Activated CD8-positive, alpha-beta memory T cell treated with anti-CD3 and anti-CD28 coated beads for 48 hours (primary cell): ENCODE measurements around the gene GTF2F2.

ENCODE experiments used
- DNase-seq, 3 experiments: peaks; one replicate each; pipeline ENCODE4 v3.0.0-alpha.2; 2020; ENCODE audit warnings: low read depth in 2 of 3, low spot score in 2 of 3

GTF2F2 gene

DNA sequence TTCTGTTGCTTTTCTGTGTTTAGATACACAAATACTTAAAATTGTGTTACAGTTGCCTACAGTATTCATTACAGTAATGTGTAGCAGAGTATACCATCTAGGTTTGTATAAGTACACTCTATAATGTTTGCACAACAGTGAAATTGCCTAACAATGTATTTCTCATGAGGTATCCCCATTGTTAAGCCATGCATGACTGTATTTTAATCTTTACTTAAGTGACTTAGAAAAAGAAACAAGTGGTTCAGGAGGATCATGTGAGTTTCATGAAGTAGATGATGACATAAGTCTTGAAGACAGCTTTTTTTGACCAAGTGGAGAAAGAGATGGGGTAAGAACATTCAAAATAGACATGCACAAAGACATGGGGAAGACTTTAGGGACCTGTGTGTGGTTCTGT is 88.9 kb downstream of the GTF2F2 start:
- no peak for DNase-seq

DNA sequence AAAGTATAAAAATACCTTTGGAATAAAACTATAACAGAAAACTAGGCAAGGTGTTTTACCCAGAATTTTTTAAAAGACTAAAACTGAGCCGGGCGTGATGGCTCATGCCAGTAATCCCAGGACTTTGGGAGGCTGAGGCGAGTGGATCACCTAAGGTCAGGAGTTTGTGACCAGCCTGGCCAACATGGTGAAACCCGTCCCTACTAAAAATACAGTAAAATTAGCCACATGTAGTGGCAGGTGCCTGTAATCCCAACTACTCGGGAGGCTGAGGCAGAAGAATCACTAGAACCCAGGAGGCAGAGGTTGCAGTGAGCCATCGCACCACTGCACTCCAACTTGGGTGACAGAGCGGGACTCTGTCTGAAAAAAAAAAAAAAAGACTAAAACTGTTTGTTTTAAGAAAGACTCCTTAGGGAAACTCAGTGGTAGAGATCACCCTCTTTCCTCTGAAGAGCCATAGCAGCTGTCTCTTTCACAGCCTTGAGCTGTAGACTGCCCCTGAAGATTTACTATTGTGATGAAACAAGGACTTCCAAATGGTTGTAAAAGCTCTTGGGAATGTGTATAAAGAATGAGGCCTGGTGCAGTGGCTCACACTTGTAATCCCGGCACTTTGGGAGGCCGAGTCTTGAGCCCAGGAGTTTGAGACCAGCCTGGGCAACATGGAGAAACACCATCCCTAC is 95.2 kb downstream of the GTF2F2 start:
- DNase-seq, result no peak

DNA sequence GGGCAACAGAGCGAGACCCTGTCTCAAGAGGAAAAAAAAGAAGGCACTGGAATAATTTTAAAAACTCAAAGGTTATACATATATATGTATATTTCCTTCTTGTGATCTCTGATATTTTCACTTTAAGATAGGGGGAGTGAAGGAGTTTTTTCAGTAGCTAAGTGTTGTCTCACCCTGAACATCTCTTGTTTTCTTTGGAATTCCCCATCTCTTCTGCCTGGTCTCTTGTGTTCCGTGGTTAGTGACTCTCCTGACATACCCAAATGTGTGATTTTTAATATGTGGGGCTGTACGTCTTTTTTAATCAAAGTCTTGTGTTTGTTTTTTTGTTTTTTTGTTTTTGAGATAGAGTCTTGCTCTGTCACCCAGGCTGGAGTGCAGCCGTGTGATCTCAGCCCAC is 95.9 kb downstream of the GTF2F2 start:
- DNase-seq, result no peak

DNA sequence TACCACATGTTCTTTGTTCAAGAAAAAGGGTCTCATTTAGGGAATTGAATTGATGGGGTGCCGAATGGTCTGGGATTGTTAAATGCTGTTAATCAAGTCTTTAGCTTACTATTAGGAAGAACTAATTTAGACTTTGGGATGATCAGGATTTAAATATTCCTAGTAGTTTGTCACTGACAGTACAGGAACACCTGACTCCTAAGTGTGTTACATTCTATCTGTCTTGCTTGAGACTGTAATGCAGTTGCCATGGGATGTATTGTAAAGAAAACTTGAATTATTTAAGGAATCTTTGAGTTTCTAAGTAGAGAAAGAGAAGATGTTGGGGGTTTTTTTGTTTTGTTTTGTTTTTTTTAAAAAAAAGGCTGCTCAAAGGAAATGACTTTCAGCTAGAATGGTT is 98.4 kb downstream of the GTF2F2 start:
- DNase-seq, result no peak

DNA sequence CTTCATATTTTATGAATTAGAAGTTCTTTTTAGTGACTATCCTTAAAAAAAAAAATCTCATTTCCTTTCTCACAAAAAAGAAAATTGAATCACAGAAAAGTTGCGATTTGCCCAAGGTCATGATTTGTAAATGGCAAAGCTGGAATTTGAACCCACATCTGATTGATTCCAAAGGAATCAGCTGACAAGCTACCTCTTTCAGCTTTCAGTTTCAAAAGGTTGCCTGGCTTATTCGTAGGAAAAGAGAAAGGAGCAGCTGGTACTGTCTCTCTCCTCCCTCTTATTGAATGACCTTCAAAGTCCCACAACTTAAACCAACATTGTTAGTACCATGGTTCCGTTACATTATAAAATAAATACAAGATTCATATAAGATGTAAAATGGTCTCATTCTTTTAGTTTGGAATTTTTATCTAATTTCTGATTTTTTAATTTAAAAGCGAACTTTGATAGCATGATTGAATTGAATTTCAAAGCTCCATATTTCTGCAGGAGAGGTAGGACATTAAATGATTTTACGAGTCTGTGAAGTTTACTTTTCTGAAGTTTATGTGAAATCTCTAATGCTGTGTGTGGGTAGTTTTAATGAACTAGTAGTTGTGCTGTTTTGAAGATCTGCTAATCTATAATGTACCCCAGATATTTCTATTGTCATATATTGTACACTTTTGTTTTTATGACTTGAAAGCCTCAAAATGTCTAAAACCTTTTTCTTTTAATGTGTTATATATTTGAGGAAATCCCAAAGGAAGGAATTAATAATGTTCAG is 99.0 kb downstream of the GTF2F2 start:
- DNase-seq, result no peak

DNA sequence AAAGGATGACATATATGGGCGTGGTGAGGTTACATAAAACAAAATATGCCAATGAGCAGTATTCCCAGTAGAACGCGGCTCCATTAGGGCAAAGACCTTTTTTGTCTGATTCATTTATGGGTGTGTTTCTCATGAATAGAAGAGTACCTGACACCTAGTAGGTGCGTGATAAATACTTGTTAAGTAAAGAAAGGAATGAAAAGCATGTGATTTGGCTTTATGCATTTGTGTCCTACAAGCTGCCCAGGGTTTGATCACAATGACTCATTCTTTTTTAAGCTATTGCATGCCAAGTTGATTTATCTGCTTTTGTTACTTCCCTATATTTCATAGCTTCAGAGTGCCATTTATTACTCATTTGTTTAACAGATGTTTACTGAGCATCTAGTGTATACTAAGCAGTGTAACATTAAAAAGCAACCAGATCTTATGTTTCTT is 99.6 kb downstream of the GTF2F2 start:
- no peak for DNase-seq

DNA sequence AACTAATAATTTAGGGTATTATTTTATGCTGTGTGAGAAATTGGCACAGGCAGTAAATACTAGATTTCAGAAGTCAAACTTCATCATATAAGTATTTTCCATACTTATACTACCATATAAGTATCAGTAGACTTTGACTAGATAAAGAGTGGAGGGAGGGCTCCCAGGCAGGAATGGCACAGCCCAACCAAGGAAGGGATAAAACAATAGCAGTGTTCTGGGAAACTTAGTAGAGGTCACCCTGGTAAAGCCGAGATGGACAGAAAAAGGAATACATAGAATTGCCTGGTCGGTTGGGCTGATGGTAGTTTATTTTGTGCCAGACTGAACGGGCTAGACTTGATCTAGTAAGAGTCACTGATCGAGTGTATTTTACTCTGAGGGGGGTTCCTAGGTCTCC is 100.1 kb downstream of the GTF2F2 start:
- DNase-seq, result no peak

DNA sequence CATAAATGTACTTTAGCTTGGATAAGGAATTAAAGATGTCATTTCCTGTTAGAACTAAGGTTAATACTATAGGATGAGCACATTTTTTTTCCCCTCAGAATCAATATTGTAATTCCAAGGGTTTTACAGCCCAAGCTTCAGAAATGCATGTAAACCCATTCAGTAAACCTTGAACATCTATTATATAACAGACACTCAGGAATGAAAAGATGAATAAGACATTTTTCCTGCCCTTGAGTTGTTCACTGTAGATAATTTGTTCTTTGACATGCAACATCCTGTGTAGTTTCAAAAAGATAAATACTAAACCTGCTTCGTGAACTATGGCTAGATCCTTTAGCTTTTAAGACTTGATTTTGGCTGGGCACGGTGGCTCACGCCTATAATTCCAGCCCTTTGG is 102.2 kb downstream of the GTF2F2 start:
- no peak for DNase-seq

DNA sequence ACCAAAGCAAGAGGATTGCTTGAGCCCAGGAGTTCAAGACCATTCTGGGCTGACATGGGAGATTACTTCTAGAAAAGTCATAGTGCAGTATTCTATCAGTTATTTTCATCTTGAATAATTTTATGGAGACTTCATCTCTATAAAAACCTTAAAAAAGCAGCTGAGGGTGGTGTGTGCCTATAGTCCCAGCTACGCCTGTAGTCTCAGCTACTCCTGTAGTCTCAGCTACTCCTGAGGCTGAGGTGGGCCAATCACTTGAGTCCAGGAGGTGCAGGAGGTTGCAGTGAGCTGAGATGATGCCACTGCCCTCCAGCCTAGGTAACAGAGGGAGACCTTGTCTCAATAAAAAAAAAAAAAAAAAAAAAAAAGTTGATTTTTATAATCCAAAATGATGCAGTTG is 102.6 kb downstream of the GTF2F2 start:
- no peak for DNase-seq

DNA sequence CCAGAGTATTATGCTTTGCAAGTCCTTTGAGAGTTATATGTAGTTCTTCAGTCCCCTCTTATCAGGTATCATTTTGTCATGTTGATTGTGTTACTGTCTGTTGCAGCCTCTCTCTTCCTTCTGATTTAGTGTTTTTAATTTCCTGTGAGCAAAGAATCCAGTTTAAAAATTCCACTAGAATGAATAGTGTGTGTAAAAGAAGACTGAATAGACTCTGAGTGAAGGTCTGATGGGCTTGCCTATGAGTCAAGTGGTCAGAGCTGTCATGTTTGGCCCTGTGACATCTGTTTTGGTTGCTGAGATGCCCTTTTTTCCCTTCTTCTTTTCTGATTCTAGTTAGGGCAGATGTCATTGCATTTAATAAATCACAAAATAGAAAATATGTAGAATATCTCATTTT is 103.9 kb downstream of the GTF2F2 start:
- no peak for DNase-seq

DNA sequence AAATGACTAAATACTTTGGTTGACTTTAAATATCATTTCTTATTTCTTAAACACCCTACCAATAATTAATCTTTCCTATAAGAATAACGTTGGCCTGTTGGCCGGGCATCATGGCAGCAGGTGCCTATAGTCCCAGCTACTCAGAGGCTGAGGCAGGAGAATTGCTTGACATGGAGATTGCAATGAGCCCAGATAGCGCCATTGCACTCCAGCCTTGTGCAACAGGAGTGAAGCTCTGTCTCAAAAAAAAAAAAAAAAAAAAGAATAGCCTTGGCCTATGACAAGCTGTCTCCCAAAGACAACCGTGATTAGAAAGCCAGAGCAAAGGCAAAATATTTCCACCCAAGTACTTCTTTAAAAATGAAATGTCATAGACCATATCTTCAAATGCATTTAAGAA is 105.1 kb downstream of the GTF2F2 start:
- DNase-seq, result no peak

DNA sequence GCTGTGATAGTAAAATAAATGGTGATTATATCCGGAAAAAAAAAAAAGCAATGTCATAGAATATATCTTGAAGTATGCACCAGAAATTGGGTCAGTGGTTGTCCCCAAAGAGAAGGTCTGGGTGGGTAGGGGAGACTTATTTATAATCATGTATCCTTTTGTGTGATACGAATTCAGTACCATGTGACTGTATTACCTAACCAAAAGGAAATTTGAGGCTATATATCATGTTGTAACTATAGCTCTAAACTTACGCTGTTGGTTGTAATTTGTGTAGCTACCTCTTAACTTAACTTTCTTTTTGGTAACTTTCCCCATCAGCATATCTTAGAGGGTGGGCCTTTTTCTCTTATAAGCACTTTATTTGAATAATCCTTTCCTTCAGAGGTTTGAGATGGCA is 105.7 kb downstream of the GTF2F2 start:
- DNase-seq, result no peak

DNA sequence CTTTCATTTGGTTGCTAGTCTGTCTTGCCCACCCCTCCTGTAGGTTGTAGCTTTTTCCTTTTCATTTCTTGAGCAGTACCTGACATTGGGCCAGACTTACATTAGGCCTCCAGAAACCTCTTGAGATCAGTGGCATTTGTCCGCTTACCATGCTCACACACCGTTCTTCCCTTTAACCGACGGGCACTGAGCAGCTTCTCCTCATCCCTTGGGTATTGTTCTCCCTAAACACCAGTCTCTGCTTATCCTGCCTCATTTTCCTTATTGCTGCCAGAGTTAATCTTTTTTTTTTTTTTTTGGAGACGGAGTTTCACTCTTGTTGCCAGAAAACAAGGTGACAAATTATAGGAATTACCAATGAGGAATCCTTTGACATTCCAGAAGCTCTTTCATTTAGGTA is 107.7 kb downstream of the GTF2F2 start:
- DNase-seq, result no peak

DNA sequence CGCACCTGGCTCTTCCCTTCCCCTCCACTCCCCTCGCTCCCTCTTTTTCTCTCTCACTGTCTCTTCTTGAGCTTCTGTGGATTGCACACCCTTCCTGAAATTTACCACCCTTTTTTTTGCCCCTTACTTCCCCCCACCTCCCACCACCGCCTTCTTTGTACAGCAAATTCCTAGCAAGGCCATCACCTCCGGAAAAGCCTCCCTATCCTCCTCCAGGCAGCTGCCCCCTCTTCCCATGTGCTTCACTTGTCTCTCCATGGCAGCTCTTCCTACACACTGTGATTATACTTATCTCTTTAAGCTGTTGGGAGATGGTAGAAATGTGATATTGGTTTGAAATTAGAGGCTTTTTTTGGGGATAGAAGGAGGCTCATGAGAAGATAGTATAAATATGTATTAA is 108.9 kb downstream of the GTF2F2 start:
- no peak for DNase-seq

DNA sequence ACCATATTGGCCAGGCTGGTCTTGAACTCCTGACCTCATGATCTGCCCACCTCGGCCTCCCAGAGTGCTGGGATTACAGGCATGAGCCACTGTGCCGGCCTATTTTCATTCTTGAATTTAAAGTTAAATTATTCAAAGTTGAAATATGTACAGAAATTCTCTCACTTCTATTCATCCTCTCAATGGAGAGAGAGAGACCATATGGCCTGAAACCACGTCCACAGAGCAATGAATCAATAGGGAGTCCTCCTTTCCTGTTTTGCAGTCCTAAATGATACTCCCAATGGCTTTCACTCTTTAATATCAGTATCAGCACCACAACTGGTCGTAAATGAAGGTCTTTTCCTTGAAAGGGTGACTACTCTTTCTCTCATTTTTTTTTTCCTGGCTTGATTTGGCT is 111.0 kb downstream of the GTF2F2 start:
- DNase-seq, result no peak

DNA sequence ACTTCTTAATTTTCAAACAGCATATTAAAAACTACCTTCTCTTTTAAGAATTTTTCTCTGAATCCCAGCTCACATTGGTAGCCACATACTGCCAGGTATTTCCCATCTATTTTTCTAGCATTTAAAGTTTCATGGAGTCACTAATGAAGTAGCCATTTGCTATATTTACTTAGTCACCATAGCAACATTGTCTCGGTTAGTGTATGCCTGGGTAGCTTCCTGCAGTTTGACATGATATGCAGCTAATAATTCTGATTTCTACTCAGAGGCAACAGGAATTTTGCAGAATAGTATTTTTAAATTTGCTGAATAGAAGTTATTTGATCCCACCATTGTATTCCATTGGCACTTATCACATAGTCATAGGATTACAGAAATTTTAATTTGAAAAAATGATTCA is 111.4 kb downstream of the GTF2F2 start:
- no peak for DNase-seq

DNA sequence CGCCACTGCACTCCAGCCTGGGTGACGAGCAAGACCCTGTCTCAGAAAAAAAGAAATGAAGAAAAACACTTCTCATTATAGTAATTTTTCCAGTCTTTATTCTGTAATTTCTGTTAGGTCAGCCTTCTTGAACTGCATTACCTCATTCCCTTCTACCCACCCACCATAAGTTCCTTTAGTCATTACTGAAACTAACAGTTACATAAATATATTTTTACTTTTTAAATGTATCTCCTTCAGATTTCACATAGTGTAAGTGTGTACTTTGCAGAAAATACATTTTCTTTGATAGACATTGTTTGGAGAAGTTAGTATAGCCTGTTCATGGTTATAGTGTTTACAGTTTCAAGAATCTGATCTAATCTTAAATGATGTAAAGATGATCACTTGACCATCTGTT is 112.3 kb downstream of the GTF2F2 start:
- no peak for DNase-seq

DNA sequence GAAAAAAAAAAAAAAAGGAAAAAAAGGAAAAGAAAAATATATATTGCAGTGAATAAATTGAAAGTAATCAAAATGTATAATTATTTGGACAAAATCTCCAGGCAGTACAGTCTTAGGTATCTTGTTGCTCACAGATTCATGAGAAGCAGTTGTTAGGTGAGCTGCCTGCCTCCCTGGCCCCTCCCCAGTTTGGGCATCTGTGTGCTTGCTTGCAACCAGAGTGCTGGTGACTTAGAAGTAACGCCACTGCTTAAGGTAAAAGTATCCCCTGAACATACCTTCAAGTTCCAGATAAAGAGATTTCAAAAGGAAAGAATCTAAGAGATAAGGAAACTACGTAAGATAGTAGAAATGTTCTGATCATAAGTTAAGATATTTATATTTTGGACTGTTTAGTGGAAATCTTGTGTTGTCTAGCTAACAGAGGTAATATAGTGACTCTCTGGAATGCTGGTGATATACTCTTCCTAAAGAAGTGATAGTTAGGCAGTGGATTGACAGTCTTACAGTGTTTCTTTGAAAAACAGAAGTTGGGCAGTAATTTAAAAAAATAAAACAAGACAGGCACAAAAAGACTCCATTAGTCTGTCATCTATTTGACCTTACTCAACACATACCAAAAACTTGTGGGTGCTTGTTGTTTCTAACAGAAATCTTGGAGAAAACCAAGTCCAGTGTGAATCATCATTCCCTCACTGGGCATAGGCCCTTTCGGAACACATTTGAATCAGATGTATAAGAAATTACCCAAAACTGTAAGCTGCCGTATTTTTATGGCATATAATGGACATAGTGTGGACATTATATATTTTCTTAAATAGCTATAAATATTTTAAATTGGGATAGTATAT is 118.9 kb downstream of the GTF2F2 start:
- DNase-seq, result no peak

DNA sequence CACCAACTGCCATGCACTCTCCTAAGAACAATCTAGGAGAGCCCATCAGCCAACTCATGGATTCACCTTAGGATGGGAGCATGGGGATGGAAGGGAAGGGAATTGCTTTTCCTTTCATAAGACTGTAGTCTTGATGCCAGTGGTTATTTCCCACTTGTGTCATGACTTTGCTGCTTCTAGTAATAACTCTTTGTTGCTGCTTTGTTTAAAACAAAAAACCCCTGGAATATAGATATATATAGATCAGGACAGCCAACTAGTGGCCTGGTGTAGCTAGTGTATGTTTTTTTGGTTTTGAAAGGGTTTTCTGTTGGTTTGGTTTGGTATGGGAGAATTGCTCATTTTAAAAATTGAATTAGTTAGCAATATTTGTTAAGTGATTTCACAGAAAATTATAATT is 119.8 kb downstream of the GTF2F2 start:
- no peak for DNase-seq

DNA sequence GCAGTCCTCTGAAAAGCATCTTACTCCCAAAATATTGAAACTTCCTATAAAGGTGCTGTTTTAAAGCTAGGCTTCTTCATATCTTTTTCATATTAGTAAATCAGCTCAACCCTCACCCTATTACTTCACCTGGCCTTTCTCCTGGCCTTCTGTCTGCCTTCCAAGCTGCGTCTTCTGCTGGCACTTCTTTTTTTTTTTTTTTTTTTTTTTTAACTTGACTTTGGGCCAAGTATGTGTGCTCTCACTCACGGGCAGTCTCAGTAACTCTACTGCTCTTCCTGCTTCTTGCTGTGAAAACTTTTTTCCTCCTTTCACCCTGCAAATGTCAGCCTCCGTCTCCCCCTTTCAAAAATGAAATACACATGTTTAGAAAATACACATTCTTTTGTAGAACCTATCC is 121.8 kb downstream of the GTF2F2 start:
- DNase-seq, result no peak

DNA sequence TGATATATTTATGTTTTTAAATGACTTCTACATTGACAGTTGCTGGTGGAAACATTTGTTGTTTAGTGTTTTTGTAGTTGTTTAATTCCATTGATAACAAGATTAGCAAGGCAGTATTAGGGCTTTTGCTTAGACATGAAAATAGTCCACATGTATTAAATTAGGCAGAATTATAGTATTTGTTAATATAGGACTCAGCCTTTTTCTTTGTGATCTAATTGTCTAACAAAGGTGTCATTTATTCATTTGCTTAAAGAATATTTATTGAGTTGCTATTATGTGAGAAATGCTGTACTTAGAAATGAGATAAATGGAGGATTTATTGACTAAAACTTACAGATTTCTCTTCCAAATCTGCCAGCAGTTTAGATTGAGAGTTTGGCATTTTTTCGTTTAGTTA is 122.2 kb downstream of the GTF2F2 start:
- no peak for DNase-seq

DNA sequence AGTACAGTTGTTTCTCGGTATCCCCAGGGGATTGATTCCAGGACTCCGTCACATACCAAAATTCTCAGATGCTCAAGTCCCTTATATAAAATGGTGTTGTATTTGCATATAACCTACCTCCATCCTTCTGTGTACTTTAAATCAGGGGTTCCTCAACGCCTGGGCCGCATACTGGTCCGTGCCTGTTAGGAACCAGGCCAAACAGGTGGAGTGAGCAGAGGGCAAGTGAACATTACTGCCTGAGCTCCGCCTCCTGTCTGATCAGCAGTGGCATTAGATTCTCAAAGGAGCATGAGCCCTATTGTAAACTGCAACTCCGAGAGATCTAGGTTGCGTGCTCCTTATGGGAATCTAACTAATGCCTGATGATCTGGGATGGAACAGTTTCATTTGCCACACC is 122.8 kb downstream of the GTF2F2 start:
- no peak for DNase-seq
